ENCODE measurements around the gene LCN15.

Gene LCN15

GRCh38 chr9:136738960-136739359 is 25.4 kb downstream of the LCN15 start:
- ATAC-seq = no peak

- ATAC-seq = no peak
Observed at GRCh38 chr9:136735812-136736480, 28.4 kb downstream of the LCN15 start.

- ATAC-seq = peak; percentile 55 to 83
Observed at GRCh38 chr9:136734837-136735496, 29.4 kb downstream of the LCN15 start.

GRCh38 chr9:136733611-136734010 is 30.7 kb downstream of the LCN15 start:
- no peak for ATAC-seq

- no peak for ATAC-seq
Observed at GRCh38 chr9:136732444-136733178, 31.7 kb downstream of the LCN15 start.

- ATAC-seq = no peak
Observed at GRCh38 chr9:136729926-136730325, 34.4 kb downstream of the LCN15 start.

- no peak for ATAC-seq
Observed at GRCh38 chr9:136729144-136729543, 35.2 kb downstream of the LCN15 start.

- ATAC-seq = peak; percentile 1 to 14
Observed at GRCh38 chr9:136728548-136729123, 35.7 kb downstream of the LCN15 start.

- ATAC-seq = peak; percentile 68 to 77
Observed at GRCh38 chr9:136728080-136728547, 36.2 kb downstream of the LCN15 start.

GRCh38 chr9:136726631-136727191 is 37.6 kb downstream of the LCN15 start:
- ATAC-seq = peak; percentile 34 to 53

- no peak for ATAC-seq
Observed at GRCh38 chr9:136726118-136726517, 38.2 kb downstream of the LCN15 start.

GRCh38 chr9:136725612-136726011 is 38.7 kb downstream of the LCN15 start:
- ATAC-seq = no peak

GRCh38 chr9:136724772-136725171 is 39.5 kb downstream of the LCN15 start:
- no peak for ATAC-seq

GRCh38 chr9:136723989-136724388 is 40.3 kb downstream of the LCN15 start:
- no peak for ATAC-seq

- no peak for ATAC-seq
Observed at GRCh38 chr9:136723362-136723976, 40.8 kb downstream of the LCN15 start.

- ATAC-seq = no peak
Observed at GRCh38 chr9:136722969-136723356, 41.4 kb downstream of the LCN15 start.

- no peak for ATAC-seq
Observed at GRCh38 chr9:136722093-136722968, 42.0 kb downstream of the LCN15 start.

- no peak for ATAC-seq
Observed at GRCh38 chr9:136721339-136722092, 42.8 kb downstream of the LCN15 start.

- ATAC-seq = no peak
Observed at GRCh38 chr9:136720898-136721338, 43.4 kb downstream of the LCN15 start.

GRCh38 chr9:136720251-136720897 is 43.9 kb downstream of the LCN15 start:
- no peak for ATAC-seq
